Islet of Langerhans (tissue), 1 donor: ENCODE results near the gene ESPNL.

Experiments used
- FAIRE-seq: peaks from one replicate; lab custom pipeline; 2011; peaks lifted over from hg19 to GRCh38; lab: Jason Lieb, UNC

Gene ESPNL

DNA sequence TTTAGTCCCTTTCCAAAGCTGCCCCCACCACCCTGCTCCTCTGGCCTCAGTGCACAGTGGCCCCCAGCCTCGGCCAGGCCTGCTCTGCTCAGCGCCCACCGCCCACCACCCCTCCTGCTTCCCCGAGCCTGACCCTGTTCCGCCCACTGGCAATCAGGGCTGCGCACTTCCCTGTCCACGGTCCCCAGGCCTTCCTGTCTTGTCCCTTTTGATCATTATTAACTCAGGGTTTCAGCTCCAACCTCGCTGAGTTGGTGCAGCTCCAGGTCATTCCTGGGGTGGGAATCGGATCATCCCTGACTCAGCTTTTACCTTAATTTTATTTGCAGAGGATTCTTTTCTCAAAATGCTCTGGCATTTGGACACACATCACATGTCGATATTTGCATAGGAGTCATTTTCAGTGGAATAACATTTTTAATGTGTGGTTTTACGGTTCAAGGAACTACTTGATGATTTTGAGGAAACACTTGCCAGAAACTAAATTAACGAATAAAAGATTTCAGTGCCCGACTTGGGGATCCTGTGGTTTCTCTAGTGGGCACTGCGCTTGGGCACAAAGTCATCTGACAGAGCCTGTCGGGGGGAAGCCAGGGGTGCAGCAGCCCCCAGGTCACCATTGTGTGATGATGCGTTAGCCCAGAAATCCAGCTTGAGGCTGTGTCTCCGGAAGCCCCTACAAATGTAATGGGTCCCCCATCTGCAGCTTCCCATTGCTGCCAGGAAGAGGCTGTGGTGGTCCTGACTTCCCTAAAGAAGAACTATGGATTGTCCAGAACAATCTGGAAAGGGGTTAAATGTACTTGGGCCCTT is 1.0 kb upstream of the ESPNL start:
- no peak for FAIRE-seq

GRCh38 chr2:238099714-238100048 is 459 bp upstream of the ESPNL start:
- no peak for FAIRE-seq

DNA sequence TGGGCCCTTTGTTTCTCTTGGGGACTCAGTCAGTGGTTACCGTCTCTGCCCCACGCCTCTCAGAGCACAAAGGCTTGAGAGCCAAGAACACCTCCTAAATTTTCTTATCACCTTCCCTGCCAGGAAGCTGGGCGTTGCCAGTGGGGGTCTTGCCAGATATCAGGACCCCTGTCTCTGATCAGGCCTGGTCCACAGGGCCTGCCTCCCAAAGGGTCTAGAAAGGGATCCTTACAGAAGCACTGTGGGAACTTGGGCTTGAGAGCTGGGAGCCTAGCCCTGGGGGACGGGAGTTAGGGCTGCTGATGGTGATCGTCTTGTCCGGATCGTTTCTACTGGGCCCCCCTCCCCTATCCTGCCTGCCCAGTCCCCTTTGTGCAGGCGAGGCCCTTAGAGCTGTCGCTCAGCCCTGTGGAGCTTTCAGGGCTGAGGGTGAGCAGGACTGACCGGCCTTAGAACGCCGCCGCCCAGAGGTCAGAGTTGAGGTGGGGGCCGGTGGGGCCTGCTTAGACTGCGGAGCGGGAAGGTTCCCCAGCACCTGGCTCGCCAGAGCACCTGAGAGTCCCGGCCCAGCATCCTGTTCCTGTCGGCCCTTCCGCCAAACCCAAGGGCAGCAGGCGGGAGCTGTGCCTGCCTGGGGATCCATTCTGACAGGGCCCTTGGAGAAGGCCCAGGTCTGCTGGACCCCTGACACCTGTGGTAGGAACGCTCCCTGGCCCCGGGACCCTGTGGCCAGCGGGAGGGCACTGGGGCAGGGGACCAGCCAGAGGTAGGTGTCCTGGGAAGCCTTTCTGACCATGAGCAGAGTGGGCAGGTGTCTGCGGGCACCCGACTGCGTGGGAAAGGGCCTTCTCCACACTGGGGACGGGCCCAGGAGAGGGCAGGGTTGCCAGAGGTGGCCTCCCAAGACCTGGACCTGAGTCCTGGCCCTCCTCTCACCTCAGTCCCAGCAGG is 956 bp downstream of the ESPNL start:
- FAIRE-seq = no peak

GRCh38 chr2:238101891-238102841 is 2.0 kb downstream of the ESPNL start:
- FAIRE-seq = no peak

DNA sequence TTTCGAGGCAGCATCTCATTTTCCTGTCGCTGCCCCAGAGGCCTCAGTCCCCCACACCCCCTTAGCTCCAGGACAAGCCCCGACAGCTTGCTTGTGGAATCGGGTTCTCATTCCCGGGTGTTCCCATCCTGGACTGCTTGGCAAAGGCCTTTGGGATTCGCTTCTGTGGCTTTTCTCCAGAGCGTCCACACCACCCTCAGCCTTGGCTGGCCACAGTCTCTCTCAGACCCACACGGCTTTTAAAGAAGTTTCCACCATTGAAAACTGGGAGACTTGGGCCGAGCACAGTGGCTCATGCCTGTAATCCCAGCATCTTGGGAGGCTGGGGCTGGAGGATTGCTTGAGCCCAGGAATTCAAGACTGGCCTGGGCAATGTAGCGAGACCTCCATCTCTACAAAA is 2.7 kb downstream of the ESPNL start:
- FAIRE-seq = no peak

DNA sequence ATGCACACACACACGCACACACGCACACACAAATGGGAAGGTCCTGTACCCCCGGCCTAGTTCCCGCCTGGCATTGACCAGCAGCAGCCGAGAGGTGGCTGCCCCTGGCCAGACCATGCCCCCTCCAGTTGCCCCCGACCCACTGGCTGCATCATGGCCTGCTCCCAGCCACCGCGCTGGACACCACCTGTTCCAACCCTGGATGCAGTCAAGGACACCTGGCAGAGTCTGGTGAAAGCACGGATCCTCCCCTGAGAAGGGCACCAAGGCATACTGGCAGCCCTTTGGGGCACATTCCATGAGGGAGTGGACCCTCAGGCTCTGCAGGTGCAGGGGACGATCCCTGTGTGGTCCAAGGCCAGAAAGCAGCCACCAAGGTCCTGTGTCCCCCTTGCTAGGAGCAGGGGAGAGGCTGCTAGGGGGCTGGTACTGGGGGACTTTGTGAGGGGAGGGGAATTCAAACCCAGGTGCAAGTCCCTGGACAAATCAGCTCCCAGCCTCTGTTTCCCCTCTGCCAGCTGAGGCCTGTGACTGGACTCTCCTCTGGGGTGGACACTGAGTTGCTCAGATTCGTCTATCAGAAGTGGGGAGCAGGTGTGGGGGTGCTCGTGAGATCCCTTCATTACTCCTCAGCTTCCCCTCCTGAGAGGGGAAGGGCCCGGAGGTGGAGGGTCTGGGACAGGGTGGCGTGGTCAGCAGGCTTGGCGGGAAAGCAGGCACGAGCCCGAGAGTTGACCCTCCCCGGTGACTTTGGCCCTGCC is 3.5 kb downstream of the ESPNL start:
- FAIRE-seq = no peak

DNA sequence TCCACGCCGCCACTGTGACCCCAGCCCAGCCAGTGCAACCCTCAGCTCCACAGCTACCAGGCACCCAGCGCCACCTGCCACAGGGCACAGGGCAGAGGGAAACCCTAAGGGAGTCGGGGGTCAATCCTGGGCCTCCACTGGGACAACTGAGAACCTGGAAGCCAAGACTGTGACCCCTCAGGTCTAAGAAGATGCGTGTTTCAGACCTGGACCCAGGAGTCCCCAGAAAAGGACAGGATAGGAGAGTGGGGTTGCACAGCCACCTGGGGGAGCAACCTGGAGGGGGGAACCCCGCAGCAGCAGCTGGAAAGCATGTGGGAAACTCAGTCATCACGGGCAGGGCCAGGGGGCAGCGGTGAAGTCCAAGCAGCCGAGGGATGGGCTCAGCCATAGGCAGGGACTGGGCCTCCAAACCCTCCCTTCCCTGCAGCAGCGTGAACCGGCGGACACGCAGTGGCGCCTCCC is 4.1 kb downstream of the ESPNL start:
- FAIRE-seq = no peak

- FAIRE-seq = no peak
These were observed 4.7 kb downstream of the ESPNL start for GRCh38 chr2:238104691-238105371.

GRCh38 chr2:238105506-238106338 is 5.6 kb downstream of the ESPNL start:
- no peak for FAIRE-seq

- no peak for FAIRE-seq
These were observed 6.2 kb downstream of the ESPNL start for GRCh38 chr2:238106339-238106697.

GRCh38 chr2:238106698-238107524 is 6.8 kb downstream of the ESPNL start:
- FAIRE-seq = no peak

DNA sequence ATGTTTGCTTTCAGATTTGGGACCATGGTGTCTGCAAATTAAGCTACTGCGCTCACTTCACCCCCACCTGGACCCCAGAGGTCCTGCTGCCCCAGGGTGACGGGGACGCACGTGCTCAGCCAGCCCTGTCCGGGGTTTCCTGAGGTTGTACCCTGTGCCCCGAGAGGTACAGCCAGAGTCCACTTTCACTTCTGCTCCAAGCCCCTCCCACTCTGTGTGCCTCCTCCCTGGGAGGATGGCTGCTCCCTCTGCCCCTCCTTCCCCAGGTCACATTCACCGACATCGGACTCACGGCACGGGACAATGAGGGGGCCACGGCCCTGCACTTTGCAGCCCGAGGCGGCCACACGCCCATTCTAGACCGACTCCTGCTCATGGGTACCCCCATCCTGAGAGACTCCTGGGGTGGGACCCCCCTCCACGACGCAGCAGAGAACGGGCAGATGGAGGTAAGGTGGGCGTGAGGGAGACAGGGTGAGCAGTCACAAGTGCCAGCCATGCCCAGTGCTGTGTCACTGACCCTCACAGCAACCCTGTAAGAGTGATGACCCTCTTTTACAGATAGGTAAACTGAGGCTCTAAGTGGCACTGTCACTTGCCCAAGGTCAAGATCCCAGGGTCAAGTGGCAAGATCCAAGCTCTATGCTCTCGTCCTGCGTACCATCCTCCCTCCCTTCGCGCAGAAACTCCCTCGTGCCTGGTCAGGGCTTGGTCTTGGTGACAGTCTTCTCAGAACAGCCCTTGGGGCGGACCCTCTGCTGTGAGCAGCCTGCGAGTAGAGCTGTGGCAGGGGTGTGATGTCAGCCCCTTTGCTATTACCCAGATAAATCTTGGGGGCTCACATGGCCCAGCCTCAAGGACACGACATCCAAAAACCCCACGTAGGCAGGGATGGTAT is 7.6 kb downstream of the ESPNL start:
- no peak for FAIRE-seq

GRCh38 chr2:238108423-238109183 is 8.5 kb downstream of the ESPNL start:
- no peak for FAIRE-seq

- no peak for FAIRE-seq
These were observed 13.5 kb downstream of the ESPNL start for GRCh38 chr2:238113611-238114010.

- no peak for FAIRE-seq
These were observed 14.2 kb downstream of the ESPNL start for GRCh38 chr2:238114331-238114841.

DNA sequence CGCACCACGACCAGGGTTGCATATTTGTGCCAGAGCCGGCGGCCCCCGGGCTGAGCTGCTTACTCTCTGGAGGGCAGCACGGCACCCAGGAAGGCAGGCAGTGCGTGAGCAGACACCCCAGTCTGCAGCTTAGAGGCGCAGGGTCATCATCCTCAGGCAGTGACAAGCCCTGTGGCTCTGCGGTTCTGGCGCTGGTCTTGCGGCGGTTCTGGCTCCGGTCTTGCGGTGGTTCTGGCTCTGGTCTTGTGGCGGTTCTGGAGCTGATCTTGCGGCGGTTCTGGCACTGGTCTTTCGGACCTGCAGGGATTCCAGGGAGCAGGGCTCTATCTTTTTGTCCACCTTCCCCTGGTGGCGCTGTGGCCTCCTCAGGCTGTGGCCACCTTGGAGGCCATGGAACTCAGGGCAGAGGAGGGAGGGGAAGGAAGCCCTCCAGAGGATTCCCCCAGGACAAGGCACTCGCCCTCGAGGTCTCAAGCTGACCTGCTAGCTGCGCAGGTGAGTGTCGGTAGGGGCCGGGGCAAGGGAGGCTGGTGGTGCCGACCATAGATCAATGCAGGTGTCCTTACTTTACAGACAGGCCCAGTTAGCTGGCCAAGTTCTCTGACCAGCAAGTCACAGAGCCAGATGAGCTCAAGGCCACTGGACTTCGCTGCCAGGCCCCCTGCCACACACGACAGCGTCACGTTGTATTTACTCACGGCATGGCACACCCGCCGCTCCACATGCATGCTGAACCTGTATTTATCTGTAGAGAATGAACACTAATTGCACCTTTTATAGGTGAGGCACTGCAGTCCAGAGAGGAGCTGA is 14.9 kb downstream of the ESPNL start:
- no peak for FAIRE-seq
